Mesothelial cell of epicardium (in vitro differentiated cells): ENCODE results near the gene IGF2BP1. TPM values are rescaled to one million over a fixed set of nuclear protein-coding genes. Genes with fewer than 3 reads are reported as not detected.
"Not testable (repeated sequence)": the region's sequence is repeated elsewhere in the genome, so short reads cannot be mapped to it uniquely, and the experiment has no call there.

Experiments
- DNase-seq, 2 experiments: peaks; one replicate each; pipeline ENCODE4 v3.0.0; 2021; ENCODE audit warnings: low spot score in 2 of 2; ENCODE audit not compliant: unreplicated experiment in 2 of 2
- H3K27ac Mint-ChIP-seq: 2 replicates; pipeline ENCODE4 v1.8.0; 2021; ENCODE audit warnings: mixed read lengths
- H3K27me3 Mint-ChIP-seq: 2 replicates; pipeline ENCODE4 v1.8.0; 2021; ENCODE audit warnings: low read depth, mixed read lengths
- H3K36me3 Mint-ChIP-seq: 2 replicates; pipeline ENCODE4 v1.8.0; 2021; ENCODE audit warnings: mixed read lengths
- H3K4me1 Mint-ChIP-seq: 2 replicates; pipeline ENCODE4 v1.8.0; 2021; ENCODE audit warnings: mixed read lengths
- H3K4me3 Mint-ChIP-seq: 2 replicates; pipeline ENCODE4 v1.8.0; 2021; ENCODE audit warnings: mild to moderate bottlenecking, moderate library complexity, mixed read lengths
- H3K9me3 Mint-ChIP-seq: 2 replicates; pipeline ENCODE4 v1.8.0; 2021; ENCODE audit warnings: mixed read lengths
- CTCF ChIP-seq: fragments of 200-600 bp; sonication (generic); IDR thresholded peaks from one replicate; pipeline ENCODE4 v1.5.0; 2021; ENCODE audit warnings: antibody characterized with exemption; ENCODE audit not compliant: unreplicated experiment
- total RNA-seq: library from RNA; stranded (reverse); gene quantifications from 3 replicates; pipeline ENCODE4 v1.2.1, GENCODE V29; 2021

The IGF2BP1 gene
- total RNA-seq, 1 donor from 2014 or later = 227 TPM

DNA sequence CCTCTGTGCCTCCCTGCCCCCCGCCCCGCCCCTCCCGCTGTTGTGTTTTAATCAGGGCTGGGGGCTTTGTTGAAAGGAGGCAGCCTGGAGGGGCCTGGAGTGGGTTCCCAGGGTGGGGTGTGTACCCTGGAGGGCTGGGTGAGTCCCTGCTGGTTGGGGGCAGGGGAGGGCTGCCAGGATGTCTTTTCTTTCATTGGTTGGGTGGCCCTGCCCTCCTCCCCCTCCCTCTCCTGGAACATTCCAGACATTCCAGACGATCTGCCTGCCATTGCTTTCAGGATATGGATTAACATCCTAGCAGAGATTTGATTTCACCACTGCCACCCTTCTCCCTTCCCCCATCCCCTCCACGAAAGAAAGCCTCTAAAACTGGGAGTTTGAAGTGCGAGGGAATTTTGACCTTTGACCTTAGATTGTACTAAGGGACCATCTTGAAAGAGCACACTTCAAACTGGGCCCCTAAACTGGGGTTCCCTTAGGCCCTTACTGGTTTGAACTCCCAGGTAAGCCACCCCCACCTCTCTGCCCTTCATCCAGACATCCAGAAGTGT is 25.3 kb downstream of the IGF2BP1 start:
- Mint-ChIP-seq H3K27me3 (no peaks in the 10 kb centered on the region), H3K27ac (peak overlapping the region; percentile 97), H3K9me3 (no peaks in the 10 kb centered on the region), H3K4me1 (peaks cover 49% of the 10 kb centered on the region), H3K36me3 (peaks cover 8% of the 10 kb centered on the region), H3K4me3 (peak overlapping the region; percentile 25)
- DNase-seq = peak in 1 of 2 experiments; percentile 72
- TF ChIP-seq CTCF = no peak

DNA sequence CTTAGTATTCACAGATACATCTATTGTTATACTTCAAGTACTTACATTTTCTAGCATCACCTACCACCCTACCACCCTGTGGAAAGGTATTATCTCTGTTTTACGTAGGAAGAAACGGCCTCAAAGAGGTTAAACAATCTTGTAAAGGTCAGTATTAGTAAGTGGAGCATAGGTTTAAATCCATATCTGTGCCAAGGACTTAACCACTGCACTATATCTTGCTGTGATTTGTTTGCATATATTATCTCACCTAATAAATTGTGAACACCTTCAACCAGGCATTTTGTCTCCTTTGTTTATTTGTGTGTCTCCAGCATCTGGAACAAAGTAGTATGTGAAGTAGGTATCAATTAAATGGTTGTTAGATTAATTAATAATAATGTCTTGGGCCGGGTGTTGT is 27.3 kb downstream of the IGF2BP1 start:
- H3K27me3 Mint-ChIP-seq = no peaks in the 10 kb centered on the region
- no peak for TF ChIP-seq CTCF
- peak overlapping the region; percentile 43 for H3K27ac Mint-ChIP-seq
- H3K4me1 Mint-ChIP-seq = peaks cover 34% of the 10 kb centered on the region
- no peak overlapping the region for H3K4me3 Mint-ChIP-seq
- peaks cover 12% of the 10 kb centered on the region for H3K36me3 Mint-ChIP-seq
- DNase-seq = no peak
- no peaks in the 10 kb centered on the region for H3K9me3 Mint-ChIP-seq

GRCh38 chr17:49026447-49026846 is 29.3 kb downstream of the IGF2BP1 start:
- Mint-ChIP-seq H3K36me3 (peaks cover 12% of the 10 kb centered on the region), H3K4me1 (peaks cover 21% of the 10 kb centered on the region), H3K27ac (peak overlapping the region; percentile 83)
- not testable (repeated sequence) for H3K4me3 Mint-ChIP-seq, H3K27me3 Mint-ChIP-seq, H3K9me3 Mint-ChIP-seq, DNase-seq

DNA sequence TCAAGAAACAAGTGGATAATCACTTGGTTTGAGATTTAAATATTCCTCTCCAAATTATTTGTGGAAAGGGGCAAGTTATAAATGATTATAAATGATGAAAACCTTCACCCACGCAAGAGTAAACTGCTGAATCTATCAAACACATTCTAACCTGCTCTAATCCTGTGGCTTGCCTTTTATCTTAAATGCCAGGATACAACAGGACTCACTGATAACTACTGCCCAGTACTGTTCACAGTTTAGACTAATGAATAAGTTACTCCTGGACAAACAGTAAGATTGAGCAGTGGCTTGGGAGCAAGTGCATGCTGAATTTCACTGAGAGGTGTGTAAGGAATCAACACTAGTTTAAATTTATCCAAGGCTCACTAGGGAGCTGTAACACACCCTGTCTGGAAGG is 31.1 kb downstream of the IGF2BP1 start:
- H3K4me1 Mint-ChIP-seq = peaks cover 11% of the 10 kb centered on the region
- TF ChIP-seq CTCF = no peak
- H3K4me3 Mint-ChIP-seq = no peak overlapping the region
- no peaks in the 10 kb centered on the region for H3K9me3 Mint-ChIP-seq
- H3K27me3 Mint-ChIP-seq = no peaks in the 10 kb centered on the region
- H3K27ac Mint-ChIP-seq = no peak overlapping the region
- H3K36me3 Mint-ChIP-seq = peaks cover 15% of the 10 kb centered on the region
- no peak for DNase-seq

- H3K27me3 Mint-ChIP-seq = no peaks in the 10 kb centered on the region
- peaks cover 16% of the 10 kb centered on the region for H3K36me3 Mint-ChIP-seq
- peaks cover 8% of the 10 kb centered on the region for H3K4me1 Mint-ChIP-seq
- TF ChIP-seq CTCF = no peak
- no peaks in the 10 kb centered on the region for H3K9me3 Mint-ChIP-seq
- DNase-seq = no peak
- no peak overlapping the region for H3K4me3 Mint-ChIP-seq
- no peak overlapping the region for H3K27ac Mint-ChIP-seq
These were observed 32.6 kb downstream of the IGF2BP1 start for GRCh38 chr17:49029801-49030200.

DNA sequence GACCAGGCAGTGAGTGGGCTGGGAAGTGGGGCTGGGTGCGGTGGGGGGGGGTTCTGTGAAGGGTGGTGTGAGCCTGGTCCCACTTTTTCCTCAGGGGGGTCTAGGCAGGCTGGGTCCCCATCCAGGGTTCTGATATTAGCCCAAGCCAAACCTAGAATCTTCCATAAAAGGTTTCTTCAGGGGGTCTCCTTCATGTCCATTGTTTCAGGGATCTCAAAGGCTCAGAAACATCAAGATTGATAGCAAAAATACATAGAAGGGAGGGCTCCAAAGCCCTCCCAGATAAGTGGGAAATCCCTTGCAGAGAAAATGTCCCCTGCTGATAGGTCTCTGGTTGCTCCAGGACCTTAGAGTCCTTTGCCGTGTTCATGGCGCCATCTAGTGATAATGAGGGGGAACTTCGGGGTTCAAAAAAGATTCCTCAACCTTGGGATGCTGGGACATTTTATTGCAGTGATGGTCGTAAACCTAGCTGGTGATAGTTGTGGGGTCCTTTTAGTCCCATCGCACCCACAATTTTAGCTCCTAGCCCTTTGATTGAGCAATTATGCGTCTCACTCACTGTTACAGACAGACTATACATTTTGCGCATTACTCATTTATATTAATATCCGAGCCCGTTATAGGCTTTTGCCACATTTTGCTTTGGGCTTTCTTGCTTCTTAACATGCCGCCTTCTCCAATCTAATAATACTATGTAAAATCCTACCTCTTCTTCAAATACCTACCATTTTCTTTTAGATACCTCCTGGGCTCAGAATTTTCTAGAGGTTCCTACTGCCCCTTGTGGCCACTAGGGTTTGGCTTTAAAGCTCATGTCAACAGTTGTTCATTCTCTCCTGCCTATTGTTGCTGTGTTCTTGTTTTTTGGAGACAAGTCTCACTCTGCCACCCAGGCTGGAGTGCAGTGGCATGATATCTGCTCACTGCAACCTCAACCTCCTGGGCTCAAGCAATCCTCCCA is 35.1 kb downstream of the IGF2BP1 start:
- peak overlapping the region; percentile 82 for H3K27ac Mint-ChIP-seq
- peak; percentile 68 for TF ChIP-seq CTCF
- H3K36me3 Mint-ChIP-seq = peaks cover 18% of the 10 kb centered on the region
- H3K27me3 Mint-ChIP-seq = no peaks in the 10 kb centered on the region
- DNase-seq = peak in 1 of 2 experiments; percentile 67
- no peak overlapping the region for H3K4me3 Mint-ChIP-seq
- H3K4me1 Mint-ChIP-seq = peaks cover 10% of the 10 kb centered on the region
- no peaks in the 10 kb centered on the region for H3K9me3 Mint-ChIP-seq
